GM12874 (cell line): ENCODE data around the gene RPS17.

Experiments used
- CTCF ChIP-seq: IDR thresholded peaks from 2 replicates; pipeline ENCODE4 v1.5.1; 2011; ENCODE audit warnings: low read depth, mild to moderate bottlenecking, control low read depth, low read length, moderate library complexity; ENCODE audit not compliant: insufficient read depth

Gene RPS17

DNA sequence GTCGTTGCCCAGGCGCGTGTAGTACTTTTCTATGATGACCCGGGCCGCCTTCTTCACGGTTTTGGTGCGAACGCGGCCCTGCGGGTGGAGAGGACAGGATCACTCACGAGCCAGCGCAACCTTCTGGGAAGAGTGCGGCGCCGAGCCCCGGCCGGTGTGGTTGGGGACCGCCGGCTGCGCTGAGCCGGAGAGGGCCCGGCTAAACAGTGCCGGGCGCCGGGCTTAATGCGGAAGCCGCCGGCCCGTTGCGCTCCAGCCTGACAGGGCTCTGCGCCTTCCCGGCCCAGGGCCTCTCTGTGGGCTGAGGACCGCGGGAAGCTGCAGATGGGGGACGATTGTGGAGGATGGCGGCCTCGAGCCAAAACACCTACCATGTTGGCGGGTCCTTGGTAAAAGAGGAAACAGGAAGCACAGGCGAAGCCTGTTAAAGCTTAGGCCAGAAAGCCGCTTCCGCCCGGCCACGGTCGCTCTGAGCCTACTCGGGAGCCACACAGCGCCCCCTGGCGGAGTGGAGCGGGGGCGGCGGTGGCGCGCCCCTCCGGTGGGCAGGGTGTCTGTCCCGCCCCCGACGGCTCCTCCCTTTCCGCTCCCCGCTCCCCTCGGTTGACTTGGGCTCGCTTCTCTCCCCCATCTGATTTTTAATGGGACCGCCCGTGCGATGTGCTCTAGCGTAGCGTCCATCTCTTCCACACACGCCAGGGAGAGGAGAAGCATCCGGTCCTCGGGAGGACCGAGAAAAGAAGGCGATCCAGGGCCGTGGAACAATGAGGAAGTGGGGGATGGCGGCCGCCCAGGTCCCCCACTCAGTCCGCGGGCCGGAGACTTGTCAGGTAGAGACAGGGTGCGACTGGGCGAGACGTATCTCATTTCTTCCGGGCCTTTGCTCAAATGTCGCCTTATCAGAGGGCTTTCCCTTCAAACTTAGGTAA lies at the start of gene RPS17:
Gene RPS17, minus strand, starts transcription at position 403 of the 929 bp plus-strand sequence. Its CDS starts 29 bp downstream, at position 374.
- TF ChIP-seq CTCF, result peak; percentile 97

- no peak for TF ChIP-seq CTCF
Measured at GRCh38 chr15:82587805-82588204, 47.5 kb upstream of the RPS17 start.

GRCh38 chr15:82585072-82585471 lies 44.8 kb upstream of the RPS17 start:
- no peak for TF ChIP-seq CTCF

DNA sequence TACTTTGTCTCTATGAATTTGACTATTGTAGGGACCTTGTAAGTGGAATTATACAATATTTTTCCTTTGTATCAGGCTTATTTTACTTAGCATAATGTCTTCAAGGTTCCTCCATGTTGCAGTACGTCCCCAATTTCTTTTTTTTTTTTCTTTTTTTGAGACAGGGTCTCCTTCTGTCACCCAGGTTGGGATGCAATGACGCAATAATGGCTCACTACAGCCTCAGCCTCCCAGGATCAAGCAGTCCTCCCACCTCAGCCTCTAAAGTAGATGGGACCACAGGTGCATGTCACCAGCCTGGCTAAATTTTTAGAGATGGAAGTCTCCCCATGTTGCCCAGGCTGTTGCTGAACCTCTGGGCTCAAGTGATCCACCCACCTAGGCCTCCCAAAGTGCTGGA lies 40.5 kb upstream of the RPS17 start:
- no peak for TF ChIP-seq CTCF

DNA sequence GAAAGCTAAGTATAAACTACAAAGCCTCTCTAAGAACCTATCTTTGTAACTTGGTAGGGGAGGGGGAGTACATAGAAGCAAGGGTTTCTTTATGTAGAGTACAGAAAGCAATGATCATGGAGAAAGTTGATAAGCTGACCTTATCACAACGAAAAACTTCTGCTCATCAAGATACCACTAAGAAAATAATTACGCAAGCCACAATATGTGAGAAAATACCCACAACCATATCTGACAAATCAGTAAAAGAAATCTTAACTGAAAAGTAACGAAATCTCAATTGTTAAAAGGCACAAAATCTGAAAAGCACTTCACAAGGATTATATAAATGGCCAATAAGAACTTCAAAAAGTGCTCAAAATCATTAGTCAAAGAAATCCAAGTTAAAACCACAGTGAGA lies 35.1 kb upstream of the RPS17 start:
- no peak for TF ChIP-seq CTCF

DNA sequence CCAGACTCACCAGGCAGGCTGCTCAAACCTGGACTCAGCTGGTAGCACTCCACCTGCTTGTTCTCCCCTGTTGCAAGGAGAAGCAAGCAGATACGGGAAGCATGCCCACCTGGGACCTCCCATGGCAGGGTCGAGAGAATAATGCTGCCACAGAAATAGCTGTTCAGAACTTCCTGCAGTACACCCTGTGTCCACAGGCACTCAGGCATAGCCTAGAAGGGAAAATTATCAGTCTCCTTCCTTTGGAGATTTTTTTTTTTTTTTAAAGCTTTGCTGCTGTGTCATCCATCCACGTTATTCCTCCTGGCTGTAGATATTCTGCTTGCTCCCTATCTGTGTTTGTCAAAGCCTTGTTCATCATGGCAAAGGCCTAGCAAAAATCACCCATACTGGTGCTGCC lies 32.7 kb upstream of the RPS17 start:
- TF ChIP-seq CTCF, result no peak

GRCh38 chr15:82572311-82572710 lies 32.1 kb upstream of the RPS17 start:
- no peak for TF ChIP-seq CTCF
